TTC549 (cell line): ENCODE data around the gene NEK6.

ENCODE experiments used
- FAIRE-seq: peaks from 2 replicates; lab custom pipeline; 2012; peaks lifted over from hg19 to GRCh38; lab: Jason Lieb, UNC

Gene NEK6

DNA sequence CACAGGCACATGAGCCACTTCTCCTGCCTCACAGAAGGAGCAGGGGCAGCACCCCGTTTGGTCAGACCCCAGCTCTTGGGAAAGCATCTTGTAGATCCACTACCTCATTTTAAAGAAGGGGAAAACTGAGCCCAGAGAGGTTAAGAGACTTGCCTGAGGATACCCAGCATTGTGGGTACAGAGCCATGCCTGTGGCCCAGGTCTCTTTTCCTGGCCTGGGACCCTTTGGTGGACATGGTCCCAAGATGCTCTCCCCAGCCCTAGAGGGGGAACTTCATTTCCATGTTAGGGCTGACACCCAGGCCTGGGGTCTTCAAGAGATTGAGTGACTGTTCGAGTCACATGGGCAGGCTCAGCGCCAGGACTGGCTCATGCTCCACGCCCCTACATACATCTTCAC is 64.2 kb downstream of the NEK6 start:
- no peak for FAIRE-seq

DNA sequence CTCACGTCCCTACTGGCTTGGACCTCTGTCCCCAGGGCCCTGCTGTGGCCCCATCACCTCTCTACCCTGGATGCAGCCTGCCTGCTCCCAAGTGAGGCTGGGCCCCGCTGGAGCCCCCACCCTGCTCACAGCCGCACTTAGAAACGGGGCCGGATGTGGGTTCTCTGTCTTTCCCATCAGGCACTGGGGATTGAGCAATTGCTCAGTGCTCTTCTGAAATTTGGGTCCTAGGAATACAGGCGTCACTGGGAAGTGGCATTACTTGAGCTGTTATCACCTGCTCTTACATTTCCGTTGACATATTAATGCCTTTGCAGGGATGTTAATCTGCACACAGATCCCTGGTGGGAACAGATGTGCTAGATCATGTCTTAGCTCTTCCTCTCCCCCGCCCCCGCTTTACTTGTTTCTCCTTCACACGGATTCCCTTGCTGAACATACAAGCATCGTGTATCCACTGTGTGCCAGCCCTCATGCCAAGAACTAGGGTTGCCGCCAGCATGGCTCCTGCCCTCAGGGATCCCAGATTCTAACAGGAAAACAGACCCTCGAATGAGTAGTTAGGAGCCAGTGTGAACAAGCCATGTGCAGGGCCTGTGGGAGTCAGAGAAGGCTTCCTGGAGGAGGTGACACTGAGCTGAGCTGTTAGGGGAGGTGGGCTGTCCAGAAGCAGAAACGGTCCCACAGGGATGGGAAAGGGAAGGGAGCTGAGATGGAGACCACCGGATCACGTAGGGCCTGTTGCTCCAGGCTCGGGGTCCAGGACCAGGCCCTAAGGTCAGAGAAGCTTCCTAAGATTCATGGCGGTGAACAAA is 65.1 kb downstream of the NEK6 start:
- no peak for FAIRE-seq

DNA sequence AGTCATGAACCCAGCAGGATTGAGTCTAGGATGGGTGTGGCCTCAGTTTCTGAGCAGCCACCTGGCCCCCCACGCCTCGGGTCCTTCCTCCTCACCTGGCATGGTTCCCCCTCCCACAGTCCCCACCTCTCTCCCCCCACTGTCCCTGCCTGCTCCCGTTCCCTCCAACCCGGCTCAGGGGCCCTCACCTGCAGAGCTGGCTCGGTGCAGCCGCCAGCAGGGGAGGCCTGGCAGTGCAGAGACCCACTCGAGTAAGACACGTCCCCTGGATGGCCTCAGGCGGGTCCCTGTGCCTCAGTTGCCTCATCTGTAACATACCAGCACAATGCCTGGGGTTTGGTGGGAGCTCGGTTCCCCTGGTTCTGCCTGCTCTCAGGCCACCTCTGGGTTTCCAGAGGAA is 66.2 kb downstream of the NEK6 start:
- no peak for FAIRE-seq

DNA sequence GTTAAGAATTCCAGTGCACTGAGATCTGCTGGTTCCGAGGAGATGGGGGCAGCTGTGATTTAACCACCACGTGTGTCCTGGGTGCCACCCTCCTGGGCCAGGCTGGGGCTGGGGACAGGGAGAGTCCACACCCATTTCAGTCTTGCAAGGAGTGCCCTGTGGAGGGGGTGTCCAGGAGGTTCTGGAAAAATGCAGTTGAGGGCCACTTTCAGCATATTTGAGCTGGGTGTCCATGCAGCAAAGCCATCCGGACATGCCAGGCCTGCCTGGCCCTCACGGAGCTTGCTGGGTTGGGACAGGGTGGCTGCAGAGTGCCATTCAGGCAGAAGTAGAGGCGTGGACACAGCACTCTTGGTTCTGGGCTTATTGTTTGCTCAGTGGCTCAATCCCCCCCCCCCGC is 68.1 kb downstream of the NEK6 start:
- no peak for FAIRE-seq

DNA sequence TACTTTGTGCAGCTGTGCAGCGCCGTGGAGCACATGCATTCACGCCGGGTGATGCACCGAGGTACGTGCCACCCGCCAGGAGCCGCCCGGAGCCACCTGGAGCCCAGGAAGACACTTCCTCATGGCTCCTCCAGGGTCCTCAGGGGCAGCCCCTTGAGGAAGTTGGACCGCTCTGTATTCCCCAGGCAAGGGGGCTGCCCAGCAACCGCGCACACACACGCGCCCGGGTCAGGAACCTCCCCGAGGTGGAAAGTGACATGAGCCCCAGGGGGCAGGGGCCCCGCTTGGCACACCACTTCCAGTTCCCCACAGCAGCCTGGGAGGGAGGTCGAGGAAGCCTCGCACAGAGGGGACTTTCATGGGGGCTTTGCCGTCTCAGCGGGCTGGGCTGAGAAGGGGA is 68.6 kb downstream of the NEK6 start:
- FAIRE-seq = no peak

DNA sequence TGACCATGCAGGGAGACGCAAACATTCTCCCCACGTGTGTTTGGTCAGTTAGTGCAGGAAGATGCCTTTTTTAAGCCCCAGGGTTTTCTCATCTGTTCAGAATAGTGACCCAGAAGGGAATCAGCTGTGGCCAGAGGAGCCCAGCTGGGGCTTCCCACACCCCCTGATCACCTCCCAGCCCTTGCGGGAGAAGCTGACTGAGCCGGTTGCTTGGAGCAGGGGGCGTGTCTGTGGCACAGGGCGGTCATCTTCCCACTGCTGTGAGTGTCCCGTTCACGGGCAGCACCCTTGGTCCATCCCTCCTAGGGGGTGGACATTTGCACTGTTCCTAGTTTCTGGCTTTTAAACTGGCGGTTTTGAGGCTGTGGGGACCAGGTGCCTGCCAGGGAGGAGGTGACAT is 69.7 kb downstream of the NEK6 start:
- no peak for FAIRE-seq

DNA sequence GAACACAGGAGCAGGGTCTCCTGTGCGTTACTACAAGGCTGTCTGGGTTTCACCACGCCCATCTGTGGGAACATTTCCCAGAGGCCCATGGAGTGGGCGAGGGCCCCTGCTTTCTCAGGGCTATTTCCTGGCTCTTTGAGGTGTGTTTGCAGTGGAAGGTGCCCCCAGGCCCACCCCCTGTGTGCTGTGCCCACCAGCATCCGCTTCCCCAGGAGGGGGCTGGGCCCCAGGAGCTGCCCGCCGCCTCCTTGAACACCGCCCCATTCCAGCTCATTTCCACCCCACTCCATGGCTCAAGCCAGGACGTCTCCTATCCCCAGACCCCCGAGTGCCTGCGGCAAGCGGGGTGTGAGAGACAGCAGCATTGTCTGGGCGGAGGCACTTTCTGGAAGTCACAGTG is 70.5 kb downstream of the NEK6 start:
- FAIRE-seq = no peak

DNA sequence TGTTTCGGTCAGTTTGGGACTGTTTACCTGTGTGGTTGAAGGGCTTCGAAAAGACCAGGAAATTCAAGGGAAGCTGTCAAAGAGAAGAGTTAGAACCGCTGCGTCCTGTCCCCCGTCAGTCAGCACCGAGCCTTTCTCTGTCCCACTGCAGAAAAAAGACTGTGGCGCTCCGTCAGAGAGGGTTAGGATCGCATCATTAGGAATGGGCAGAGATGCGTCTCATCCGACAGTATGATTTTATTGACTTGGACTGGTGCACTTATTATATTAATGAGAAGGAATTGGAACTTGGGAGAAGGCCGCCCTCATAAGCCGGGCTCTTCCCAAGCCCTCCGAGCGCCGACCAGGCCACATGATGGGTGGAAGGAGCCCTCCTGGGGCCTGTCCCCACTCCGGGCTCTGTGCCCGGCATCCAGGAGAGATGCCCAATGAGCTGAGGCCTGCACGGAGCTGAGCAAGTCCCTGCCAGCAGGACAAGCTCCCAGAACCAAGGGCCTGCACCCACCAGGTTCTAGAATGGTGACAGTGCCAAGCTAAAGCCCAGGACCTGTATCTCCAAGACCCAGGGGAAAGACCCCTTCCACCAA is 71.5 kb downstream of the NEK6 start:
- FAIRE-seq = no peak

DNA sequence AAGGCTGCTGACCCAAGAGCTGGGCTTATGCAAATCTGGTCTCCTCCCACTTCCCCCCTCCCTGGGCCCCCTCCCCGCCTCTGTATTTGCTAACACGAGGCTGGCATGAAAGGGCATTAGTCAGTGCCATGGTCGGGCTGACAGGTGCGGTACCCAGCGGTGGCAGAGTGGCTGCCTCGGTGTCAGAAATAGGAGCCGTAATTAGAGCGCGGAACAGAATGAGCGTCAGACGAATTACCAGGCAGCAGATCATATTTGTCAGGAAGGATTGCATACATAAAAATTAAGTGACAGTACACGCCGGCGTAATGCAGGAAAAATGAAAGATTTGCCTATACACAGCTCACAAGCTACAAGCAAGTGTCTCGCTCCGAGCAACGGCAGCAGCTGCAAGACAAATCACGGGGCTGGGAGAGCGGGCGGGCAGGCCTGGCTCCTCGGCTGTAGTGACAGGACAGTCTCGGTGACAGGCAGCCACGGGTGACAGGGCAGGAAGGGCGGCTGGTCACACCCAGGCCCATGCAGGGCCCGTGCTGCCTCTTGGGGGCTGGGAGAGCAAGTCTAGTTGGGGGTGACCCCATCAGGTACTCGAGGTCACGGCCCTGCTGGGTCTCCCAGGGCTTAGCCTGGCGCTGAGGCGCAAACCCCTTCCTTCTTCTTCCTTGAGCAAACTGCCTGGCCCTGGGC is 72.4 kb downstream of the NEK6 start:
- no peak for FAIRE-seq

DNA sequence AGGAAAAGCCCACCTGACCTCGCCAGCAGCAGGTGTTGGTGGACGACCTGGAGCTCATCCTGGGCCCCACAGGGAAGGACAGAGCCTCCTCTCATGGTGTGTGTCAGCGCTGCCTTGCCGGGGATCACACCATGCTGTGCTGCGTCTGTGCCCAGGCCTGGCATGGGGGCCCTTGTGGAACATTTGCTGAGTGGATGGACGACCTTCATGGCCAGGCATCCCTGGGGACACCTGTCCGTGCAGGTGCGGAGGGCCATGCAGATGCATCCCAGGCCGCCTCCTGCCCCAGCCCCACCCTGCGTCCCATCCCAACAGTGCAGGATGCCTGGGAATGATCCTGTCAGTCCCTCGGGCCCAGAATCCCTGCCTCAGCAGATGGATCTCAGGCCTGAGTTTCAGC is 73.8 kb downstream of the NEK6 start:
- FAIRE-seq = no peak

DNA sequence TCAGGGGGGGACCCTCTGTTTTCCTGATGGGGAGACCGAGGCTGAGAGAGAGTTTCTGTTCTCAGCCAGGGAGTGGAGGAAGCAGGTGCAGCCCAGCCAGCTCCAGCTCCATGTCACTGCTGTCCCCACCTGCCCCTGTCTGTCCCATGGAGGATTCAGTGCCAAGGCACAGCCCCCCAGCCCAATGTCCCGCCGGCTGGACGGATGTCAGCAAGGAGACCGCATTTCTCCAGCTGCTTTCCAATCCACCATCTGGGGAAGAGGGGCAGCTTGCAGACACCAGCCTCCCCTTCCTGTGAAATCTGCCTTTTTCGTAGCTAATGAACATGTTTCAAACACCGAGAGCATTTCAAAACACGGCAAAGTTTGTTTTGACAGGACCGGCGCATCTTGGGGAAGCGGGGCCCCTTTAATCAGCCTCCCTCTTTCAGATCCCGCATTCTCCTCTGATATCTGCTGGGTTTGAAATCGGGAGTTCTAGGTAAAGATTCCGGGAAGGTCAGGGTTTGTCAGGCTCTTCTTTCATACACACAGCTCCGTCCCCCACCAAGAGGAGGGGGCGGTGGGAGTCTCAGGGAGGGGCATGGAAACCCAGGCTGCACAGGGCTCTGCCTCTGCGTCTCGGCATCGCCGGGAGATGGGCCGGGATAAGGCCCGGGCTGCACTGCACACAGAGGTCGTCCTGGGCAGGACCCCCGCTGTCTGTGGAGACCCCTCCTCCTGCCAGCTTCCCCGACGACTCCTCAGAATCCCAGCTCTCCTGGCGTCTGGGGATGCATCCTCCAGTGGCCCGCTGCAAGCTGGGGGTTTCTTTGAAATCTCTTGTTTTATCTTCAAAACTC is 74.8 kb downstream of the NEK6 start:
- FAIRE-seq = no peak

DNA sequence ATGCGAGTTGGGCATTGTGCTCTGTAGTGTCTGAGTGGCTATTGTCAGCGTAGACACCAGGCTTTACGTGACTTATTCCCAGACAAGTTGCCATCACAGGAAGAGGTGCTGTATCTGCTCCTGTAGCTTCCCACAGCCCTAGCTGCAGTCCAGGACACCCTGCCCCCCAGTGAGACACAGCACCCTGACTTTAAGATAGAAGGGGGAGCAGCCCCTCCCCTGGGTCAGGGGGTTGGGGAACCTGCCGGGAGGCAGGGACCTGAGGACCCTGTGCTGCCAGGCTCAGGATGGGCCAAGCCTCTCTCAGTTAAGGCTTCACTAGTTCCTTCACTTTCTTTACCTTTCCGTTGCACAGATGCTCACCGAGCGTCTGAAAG is 75.4 kb downstream of the NEK6 start:
- FAIRE-seq = no peak

DNA sequence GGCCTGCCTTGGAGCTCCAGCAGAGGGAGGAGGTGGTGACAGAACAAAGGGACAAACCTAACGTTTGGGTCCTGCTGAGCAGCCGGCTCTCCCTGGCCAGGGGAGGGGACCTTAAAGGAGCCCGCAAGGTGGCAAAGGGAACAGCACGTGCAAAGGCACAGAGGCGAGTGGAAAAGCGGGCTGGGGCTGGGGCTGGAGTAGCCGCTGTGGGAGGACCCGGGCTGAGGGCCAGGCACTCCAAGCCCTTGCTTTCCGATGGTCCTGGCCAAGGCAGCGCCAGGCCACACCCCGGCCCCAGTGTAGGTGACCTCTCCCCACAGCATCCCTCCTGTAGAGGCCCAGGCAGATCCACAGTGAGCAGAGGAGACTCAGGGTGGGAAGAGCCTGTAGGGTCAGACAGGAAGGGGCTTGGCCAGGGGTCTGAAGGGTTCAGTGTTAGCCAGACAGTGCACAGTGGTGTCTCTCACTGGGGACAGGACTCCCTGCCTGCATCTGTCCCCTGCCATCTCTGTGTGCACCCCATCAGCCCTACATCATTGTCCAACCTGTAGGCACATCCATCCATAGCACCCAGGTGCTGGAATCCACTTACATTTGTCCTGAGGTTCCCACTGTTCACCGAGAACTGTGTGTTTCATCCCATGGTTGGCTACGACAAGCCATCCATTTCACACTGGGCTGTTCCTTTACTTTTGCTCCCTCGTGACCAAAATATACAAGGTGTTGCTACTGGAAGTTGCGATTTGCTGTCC is 77.0 kb downstream of the NEK6 start:
- FAIRE-seq = no peak

DNA sequence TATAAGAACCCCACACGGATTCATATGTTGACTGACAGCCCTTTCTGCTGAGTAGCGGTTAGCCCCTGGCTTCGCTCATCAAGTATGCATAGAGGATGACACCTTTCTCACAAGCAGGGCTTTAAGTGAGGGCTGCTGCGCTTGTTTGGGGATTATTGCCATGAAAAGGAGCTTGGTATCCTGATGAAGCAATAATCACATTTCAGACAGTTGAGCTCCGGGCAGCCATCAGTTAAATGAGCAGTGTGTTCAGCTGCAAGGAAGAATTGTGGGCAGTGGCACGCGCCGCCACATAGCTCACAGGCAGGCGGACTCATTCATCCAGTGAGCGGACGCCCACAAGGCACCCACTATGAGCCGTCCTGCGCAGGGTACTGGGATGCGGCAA is 77.6 kb downstream of the NEK6 start:
- FAIRE-seq = no peak

DNA sequence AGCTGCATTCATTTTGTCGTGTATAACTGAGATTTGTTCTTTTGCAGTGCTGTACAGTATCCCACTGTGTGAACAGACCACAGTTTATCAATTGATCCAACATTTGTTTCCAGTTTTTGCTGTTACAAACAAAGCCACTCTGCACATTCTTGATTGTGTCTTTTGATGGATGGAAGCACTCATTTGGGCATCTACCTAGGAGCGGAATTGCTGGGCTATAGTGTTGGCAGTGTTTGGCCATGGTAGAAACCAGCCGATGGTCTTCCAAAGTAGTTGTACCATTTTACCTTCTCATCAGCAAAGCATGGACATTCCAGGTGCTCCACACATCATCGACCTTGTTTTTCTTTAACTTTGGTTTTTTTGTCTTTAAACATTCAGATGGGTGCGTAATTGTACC is 79.8 kb downstream of the NEK6 start:
- FAIRE-seq = no peak

DNA sequence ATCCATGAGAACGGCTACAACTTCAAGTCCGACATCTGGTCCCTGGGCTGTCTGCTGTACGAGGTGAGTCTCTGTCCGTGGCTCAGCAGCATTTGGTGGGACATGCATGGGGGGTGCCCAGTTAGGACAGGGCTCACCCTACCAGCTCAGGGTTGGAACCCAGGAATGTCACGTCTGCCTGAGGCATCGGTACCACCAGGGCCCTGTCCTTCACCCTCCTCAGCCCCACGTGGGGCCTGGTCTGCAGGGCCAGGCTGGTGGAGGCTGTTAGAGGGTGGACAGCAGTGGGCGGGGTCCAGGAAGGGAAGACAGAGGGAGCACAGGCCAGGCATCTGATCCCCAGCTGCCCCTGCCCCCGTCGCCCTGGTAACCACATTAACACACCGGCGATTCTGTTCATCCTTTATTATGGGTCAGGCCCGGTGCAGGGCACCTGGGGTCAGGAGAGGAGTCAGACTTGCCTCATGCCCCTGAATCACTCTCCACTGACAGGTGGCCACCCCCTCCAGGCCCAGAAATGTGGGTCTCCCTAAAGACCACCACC is 81.9 kb downstream of the NEK6 start:
- FAIRE-seq = no peak

DNA sequence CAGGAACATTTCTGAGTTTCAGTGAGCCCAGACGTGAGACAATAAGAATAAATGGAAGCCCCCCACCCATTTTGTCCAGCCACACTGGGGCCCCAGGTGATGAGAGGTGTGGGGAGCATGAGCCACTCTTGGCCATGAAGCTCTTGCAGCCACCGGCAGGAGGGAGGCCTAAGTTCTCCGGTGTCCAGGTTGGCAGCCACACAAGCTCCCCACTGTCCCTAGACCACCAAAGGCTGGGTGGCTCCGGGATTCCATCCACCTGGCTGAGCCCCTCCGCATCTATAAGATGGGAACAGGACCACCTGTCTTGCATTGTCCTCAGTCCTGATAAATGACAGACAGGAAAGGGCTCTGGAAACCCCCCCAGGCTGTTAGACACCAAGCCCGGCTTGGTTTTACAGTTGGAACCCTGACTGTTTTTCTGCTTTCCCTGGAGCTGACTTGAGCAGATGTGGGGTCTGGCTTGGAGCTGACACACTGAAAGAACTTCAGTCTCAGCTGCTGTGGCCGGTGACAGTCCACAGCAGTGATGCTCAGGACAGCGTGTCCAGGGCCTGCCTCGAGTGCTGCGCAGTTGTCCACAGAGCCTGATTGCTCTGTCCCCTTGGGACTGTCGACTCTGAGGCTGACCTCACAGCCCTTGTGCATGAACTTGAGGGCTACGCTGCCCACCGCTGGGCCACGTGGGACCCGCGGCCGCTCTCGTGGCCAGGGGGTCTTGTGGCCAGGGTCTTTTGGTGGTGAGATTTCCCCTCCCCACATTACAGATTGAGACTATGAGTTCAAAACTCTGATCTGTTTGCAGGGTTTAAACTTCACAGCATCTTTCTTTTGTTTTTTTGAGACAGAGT is 82.7 kb downstream of the NEK6 start:
- no peak for FAIRE-seq

DNA sequence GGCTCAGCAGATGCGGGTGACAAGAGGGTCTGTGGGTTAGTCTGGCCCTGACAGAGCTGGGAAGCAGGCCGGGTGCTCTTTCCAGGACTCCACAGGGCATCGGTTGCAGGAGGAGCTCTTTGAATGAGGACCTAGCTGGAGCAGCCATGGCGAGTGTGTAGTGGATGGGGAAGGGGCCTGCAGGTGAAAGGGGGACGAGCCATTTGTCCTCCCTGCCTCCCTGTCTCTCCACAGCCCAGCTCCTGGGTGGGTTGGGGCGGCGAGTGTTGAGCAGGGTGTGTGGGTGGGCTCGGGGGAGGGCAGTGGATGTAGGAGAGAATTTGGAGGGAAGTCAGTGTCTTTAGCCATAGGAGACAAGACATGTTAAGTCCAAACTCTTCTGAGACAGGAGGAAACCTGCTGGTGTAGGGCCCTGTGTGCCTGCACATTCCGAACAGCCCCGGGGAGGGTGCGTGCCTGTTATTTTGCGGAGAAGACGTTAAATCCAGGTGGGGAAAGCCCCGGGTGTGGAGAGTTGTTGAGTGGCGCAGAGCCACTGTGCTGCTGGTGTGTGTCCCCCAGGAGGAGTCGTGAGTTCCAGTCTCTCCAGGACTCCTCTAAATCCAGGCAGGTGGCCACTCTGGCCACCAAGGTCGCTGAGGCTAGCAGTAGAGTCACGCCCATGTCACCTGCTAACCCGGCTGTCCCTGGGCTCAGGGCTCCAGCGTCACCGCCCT is 83.9 kb downstream of the NEK6 start:
- FAIRE-seq = no peak

DNA sequence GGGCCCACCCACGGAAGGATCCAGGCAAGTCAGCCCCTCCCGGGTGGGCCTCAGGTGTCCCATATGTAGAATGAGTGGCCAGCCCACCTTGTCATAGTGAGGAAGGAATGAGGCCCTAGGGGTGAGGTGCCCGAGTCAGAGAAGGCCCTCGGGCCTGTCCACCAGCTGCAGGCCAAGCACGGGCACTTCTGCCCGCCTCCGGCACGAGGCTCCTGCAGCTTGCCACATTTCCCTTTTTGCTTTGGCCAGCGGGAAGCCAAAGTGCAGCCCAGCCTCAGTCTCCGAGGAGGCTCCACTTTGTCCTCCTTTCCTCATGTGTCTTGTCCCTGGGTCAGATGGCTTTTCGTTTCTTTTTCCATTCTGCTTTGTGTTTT is 84.6 kb downstream of the NEK6 start:
- no peak for FAIRE-seq

DNA sequence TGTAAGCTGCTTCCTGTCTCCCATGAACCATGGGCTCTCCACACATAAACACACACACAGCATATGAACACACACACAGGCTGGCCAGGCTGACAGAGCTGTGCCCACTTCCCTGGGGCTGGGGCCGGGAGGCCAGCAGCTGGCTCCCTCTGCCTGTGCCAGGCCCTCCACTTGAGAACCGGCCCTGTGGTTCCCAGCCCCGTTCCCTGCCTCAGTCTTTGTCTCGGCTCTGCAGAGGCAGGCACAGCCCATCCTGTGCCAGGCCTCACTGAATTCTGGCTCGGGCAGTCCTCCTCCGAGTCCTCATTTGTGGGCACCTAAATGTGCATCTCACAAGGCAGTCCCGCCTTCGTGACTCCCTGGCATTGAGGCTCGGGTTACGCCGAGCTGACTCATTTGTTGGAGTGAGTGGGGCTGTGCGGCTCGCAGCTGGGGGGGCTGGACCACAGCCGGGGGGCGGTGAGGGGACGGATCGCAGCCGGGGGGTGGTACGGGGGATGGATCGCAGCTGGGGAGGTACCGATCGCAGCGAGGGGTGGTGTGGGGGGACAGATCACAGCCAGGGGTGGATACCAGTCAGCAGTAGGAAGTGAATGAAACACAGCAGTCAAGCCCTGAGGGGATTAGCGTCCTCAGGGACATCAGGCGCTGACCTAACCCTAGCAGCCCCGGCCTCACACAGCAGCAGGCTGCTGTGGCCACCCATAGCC is 85.2 kb downstream of the NEK6 start:
- no peak for FAIRE-seq
